GM12864 (cell line): ENCODE data around the gene PARK7.

Experiments used
- DNase-seq: peaks from one replicate; pipeline ENCODE4 v3.0.0-alpha.2; 2011; ENCODE audit warnings: low read depth
- H3K4me3 ChIP-seq: 2 replicates; pipeline ENCODE4 v1.5.1; 2011; ENCODE audit warnings: mild to moderate bottlenecking, low read depth, low read length, control low read depth
- TF ChIP-seq, protein P1 (sequence below): IDR thresholded peaks from 2 replicates; pipeline ENCODE4 v1.5.1; 2011; ENCODE audit warnings: low read depth, mild to moderate bottlenecking, moderate library complexity, low read length, control low read depth, inconsistent platforms; ENCODE audit errors: missing control alignments

PARK7 gene

DNA sequence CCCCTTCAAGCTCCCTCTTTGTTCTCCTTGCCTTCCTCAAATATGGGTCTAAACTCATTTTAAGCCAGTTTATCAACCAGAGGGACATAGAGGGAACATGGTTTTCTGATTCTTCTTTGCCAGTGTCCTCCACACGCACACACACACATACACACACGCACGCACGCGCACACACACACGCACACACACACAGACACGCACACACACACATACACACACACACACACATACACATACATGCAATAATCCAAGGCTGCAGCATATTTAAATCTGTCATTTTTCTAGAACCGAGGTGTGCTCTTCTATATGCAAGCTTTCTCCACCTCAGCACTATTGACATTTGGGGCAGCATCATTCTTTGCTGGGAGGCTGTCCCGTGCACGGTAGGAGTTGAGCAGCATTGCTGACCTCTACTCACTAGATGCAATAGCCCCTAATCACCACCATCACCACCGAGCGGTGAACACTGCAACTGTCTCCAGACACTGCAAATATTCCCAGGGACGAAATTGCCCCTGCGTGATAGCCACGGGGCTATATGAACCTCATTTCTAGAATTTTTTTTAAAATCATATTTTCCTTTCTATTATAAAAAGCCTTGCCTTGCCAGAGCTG lies 28.9 kb upstream of the PARK7 start:
- H3K4me3 ChIP-seq: no peak overlapping the region
- no peak for DNase-seq
- TF ChIP-seq, protein P1, sequence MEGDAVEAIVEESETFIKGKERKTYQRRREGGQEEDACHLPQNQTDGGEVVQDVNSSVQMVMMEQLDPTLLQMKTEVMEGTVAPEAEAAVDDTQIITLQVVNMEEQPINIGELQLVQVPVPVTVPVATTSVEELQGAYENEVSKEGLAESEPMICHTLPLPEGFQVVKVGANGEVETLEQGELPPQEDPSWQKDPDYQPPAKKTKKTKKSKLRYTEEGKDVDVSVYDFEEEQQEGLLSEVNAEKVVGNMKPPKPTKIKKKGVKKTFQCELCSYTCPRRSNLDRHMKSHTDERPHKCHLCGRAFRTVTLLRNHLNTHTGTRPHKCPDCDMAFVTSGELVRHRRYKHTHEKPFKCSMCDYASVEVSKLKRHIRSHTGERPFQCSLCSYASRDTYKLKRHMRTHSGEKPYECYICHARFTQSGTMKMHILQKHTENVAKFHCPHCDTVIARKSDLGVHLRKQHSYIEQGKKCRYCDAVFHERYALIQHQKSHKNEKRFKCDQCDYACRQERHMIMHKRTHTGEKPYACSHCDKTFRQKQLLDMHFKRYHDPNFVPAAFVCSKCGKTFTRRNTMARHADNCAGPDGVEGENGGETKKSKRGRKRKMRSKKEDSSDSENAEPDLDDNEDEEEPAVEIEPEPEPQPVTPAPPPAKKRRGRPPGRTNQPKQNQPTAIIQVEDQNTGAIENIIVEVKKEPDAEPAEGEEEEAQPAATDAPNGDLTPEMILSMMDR: no peak

DNA sequence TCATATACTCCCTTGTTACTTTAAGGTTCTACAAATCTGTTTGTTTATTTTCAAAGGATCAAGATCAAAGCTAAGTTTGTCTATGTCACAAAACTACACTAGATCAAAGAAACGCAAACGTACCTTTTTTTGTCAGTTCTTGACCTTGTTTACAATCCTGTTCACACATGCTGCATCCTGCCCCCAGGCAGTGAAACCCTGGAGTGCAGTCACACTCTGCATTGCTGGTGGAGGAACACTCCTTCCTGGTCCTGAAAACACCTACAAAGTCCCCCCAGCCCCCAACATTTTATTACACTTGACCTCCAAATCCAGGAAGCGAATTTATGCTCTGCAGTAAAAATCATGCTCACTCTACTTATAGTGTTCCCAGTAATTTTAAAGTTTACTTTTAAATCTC lies 23.4 kb upstream of the PARK7 start:
- H3K4me3 ChIP-seq: no peak overlapping the region
- no peak for DNase-seq
- TF ChIP-seq, protein P1: no peak

DNA sequence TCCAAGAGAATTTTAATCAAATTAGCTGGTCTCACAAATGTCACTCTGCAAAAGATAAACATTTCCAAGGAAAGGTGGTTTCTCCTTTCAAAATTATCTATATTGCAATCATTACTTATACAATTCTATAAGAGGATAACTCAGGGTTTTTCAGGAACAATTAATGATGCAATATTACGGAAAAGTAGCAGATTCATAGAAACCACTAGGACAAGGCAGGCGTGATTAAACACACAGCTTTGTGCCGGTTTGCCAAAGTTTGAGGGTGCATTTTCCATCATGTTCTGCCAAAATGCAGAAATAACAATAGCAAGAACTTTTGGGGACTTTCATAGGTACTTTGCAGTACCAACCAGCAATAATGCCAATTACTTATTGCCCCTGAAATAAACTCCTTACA lies 21.5 kb upstream of the PARK7 start:
- no peak overlapping the region for H3K4me3 ChIP-seq
- TF ChIP-seq, protein P1: no peak
- DNase-seq: no peak

DNA sequence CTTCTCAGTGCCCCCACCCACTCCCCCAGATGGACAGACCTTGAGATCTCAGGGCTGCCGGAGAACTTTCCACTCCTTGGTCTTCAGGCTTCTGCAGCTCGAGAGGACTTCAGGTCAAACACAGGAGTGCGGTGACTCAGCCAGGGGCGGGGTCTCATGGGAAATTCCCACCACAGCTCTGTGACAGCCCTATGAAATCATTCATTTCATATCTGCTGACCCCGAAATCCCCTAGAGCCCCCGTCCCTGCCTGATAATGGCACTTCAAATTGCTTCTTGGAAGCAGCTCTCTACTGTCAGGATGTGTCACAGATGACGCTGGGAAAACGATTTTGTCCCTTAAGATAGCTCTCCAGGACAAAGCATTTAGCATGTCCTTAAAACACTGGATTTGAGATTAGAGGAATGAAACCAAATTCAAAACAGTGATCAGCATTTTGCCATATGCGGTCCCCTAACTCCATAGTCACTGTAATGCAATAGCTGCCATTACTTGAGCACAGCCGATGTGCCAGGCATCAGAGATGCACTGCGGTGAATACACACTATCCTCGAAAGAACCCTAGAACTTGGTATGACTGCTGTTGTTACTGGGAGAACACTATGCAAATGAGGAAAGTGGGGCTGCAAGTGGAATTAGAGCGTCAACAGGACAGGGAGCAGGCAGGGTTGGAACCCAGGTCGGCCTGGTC lies 20.6 kb upstream of the PARK7 start, which contains the start of gene TNFRSF9:
TSS of gene TNFRSF9 (minus strand) at position 95 of the 692 bp plus-strand sequence. CDS start 845 bp downstream, outside the sequence.
- no peak within 1 kb of the TSS for H3K4me3 ChIP-seq
- DNase-seq: no peak
- TF ChIP-seq, protein P1: no peak

DNA sequence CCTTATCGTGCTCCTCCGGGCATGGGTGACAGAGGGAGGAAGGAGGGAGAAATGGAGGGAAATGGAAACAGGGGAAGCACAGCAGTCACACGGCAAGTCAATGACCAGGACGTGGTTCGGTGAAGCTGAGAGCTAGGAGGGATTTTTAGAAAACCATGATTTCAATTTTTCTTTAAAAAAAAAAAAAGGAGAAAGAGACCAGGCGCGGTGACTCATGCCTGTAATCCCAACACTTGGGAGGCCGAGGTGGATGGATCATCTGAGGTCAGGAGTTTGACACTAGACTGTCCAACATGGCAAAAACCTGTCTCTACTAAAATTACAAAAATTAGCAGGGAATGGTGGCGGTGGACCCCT lies 20.1 kb upstream of the PARK7 start:
- TF ChIP-seq, protein P1: no peak
- no peak overlapping the region for H3K4me3 ChIP-seq
- no peak for DNase-seq

DNA sequence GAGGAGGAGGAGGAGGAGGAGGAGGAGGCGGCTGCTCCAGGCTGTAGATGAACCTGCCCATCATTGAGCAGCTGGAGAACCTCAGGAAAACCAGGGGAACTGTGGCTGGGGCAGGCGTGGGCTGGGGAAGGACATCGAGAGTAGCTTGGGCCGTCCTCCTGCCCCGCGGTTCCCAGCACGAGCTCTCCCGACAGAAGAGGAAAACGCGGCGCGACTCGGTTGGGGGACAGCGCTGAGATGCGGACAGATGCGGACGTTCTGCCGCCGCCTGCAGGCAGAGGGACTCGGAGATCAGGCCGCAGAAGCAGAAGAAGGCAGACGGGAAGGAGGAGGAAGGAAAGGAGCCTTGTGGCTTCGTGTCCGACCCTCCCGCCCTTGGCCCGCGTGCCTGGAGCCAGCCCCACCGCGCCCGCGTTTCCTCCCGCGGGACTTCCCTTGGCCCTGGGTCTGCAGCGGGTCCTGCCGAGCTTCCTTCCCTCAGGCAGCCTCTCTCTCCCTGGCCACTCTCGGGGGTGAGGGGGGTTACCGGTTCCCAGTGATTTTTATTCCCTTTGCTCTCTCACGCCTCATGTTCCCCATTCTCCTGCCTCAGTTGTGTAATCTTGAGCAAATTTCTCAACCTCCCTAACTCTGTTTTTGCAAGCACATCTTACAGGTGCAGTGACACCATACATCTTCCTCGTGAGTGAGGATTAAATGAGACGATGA lies 19.1 kb upstream of the PARK7 start:
- no peak overlapping the region for H3K4me3 ChIP-seq
- DNase-seq: no peak
- TF ChIP-seq, protein P1: peak; percentile 25

DNA sequence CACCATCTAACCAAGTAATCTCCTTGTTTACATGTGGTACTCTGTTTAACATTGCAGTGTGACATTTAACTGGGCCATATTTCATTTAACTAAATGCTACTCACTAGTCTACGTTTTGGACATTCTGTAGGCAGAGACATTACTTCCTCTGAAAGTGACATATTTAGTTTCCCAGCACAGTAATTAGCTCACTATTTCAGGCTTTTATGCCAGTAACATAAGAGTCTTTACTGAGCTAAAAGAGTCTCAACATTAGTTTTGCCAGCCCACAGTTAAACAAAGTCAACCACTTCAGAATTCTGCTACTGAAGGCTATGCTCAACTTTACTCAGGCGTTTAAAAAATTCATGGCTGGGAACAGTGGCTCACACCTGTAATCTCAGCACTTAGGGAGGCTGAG lies 18.3 kb upstream of the PARK7 start:
- no peak overlapping the region for H3K4me3 ChIP-seq
- TF ChIP-seq, protein P1: no peak
- DNase-seq: no peak
